Measurements from ENCODE around the gene UBQLN4.

DNA sequence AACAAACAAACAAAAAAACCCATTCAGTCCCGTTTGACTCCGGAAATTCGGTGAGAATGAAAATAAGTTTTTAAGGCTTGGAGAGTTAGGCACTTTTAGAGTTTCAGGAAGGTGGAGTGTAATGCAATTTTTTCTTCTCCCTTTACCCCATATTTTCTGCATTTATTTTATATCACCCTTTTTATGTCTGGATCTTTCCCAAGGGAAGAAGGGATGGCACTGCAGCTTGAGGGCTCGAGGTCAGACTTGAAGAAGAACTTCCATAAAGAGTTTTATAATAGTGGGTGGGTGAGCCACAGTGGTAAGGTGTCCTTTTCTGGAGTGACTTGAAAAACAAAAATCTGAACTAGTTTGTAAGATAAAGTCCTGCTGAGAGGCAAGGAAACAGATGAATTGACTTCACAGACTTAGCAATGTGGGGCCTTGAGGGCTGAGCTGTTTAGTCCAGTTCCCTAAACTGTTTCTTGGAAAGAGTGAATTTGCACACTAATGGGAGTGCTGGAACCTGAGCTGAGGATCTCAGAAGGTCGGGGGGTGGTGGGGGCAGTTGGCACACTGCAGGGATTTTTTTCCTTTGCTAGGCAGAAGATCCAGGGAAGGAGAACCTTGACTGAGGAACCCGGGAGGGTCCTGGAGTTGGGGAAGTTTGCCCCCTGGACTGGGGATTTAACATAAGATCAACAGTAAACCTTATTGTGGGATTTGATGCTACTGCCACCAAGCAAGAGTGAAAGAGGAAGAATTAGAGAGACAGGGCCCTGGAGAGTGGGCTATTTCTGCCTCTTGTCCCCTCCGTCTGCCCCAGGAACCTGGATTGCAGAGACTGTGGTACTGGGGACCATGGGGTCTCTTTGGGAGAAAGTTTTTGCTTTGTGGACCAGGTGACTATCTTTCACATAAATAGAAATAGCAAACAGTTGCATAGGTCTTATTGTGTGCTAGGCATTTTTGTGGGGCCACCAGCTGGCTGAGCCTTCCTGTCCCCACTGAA, 30.5 kb upstream of the UBQLN4 start:
- no peak for TF ChIP-seq YY1 (IDR thresholded peaks at IDR 0.05; ENCODE audit: insufficient read depth, insufficient read length)
- no peak for TF ChIP-seq ZNF274 (IDR thresholded peaks at IDR 0.05; ENCODE audit: low read depth, low read length)
- no peak for TF ChIP-seq SUZ12 (IDR thresholded peaks at IDR 0.05; ENCODE audit: extremely low read depth, insufficient read depth, insufficient read length)

Data from NT2/D1 (cell line).